Measurements from ENCODE around the gene GBP1. TPM values are rescaled to one million over a fixed set of nuclear protein-coding genes. Genes with fewer than 3 reads are reported as not detected.
A peak's percentile ranks its signal among the peaks of the same experiment; 100 is the strongest.

The GBP1 gene
- total and polyA plus RNA-seq, 2 donors (not counting 3 experiments of a cell fraction or from before 2014, with no cell fraction given) = 11.6 to 28.0 TPM

DNA sequence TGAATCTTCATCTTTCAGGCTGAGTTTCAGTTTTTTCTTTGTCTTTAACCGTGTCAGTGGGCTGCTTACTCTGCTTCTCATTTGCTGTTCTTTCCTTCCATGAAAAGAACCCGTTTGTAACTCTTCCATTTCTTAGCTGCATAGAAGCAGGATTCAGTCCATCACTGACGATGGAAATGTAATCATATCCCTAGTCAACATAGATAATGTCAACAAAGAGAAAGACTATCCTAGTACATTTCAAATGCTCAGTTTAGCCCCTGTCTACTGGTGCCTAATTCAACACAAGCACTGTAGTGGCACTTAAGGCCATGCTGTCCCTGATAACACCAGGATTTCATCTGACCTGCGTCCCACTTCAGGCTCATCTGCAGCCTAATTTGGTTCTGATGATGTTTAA, 376 bp downstream of the GBP1 start:
- BruUV-seq (replicated peaks) = TSS peak; percentile 80
- no peak for FAIRE-seq
- Histone ChIP-seq H3K27me3 (ENCODE audit: control insufficient read depth in 2 of 2, insufficient read depth in 2 of 2, low read length in 2 of 2) (no peaks in the 10 kb centered on the region), H3K9me3 (replicated peaks; ENCODE audit: control insufficient read depth, insufficient read depth, low read length) (no peaks in the 10 kb centered on the region), H3K36me3 (ENCODE audit: control insufficient read depth in 2 of 2, extremely low read depth in 1 of 2, insufficient read depth in 2 of 2, low read length in 2 of 2) (no peaks in the 10 kb centered on the region), H4K20me1 (replicated peaks; ENCODE audit: control insufficient read depth, extremely low read depth, insufficient read depth, low read length) (no peaks in the 10 kb centered on the region), H3K79me2 (ENCODE audit: control insufficient read depth, insufficient read depth, low read length) (no peaks in the 10 kb centered on the region), H3K9ac (replicated peaks; ENCODE audit: extremely low read depth, insufficient read depth, low read length) (peak overlapping the region; percentile 45), H2AFZ (ENCODE audit: low read depth, low read length) (peak overlapping the region; percentile 67), H3K4me3 (replicated peaks in 1 of 3; ENCODE audit: insufficient read depth in 1 of 3, low read depth in 1 of 3, low read length in 3 of 3) (peak overlapping the region; percentile 39 to 77 (median 54)), H3K4me1 (ENCODE audit: control insufficient read depth, extremely low read depth, insufficient read depth, low read length) (peaks cover 9% of the 10 kb centered on the region), H3K4me2 (ENCODE audit: insufficient read depth, low read length) (peak overlapping the region; percentile 94), H3K27ac (ENCODE audit: insufficient read depth, low read depth, low read length) (peak overlapping the region; percentile 16), H3K9me1 (replicated peaks; ENCODE audit: control insufficient read depth, extremely low read depth, insufficient read depth, low read length) (no peaks in the 10 kb centered on the region)
- DNase-seq (ENCODE audit: low read depth, low spot score) = peak; percentile 65
- dilution Hi-C loops (cut with MboI; ENCODE audit: extremely low pct_ligation_motif_present, low sequenced_read_pairs) = no loop called here
- no peak for TF ChIP-seq POLR2AphosphoS5 (IDR thresholded peaks at IDR 0.05; ENCODE audit: insufficient read depth, low read depth, low read length)
- TF ChIP-seq MYC (IDR thresholded peaks at IDR 0.05; ENCODE audit: low read depth, low read length) = no peak
- no peak for TF ChIP-seq JUN (IDR thresholded peaks at IDR 0.05; ENCODE audit: borderline replicate concordance, insufficient read depth, insufficient read length, low read depth)
- TF ChIP-seq POLR2A (IDR thresholded peaks at IDR 0.05; ENCODE audit: low read depth, low read length) = no peak
- no peak for TF ChIP-seq GATA2 (IDR thresholded peaks at IDR 0.05; ENCODE audit: insufficient read depth, insufficient read length, low read depth, low read length)
- no peak for TF ChIP-seq EZH2 (IDR thresholded peaks at IDR 0.05; ENCODE audit: borderline replicate concordance, low read depth, low read length, severe bottlenecking)
- TF ChIP-seq FOS (IDR thresholded peaks at IDR 0.05; ENCODE audit: borderline replicate concordance, insufficient read depth, low read length) = no peak
- TF ChIP-seq, protein P1, sequence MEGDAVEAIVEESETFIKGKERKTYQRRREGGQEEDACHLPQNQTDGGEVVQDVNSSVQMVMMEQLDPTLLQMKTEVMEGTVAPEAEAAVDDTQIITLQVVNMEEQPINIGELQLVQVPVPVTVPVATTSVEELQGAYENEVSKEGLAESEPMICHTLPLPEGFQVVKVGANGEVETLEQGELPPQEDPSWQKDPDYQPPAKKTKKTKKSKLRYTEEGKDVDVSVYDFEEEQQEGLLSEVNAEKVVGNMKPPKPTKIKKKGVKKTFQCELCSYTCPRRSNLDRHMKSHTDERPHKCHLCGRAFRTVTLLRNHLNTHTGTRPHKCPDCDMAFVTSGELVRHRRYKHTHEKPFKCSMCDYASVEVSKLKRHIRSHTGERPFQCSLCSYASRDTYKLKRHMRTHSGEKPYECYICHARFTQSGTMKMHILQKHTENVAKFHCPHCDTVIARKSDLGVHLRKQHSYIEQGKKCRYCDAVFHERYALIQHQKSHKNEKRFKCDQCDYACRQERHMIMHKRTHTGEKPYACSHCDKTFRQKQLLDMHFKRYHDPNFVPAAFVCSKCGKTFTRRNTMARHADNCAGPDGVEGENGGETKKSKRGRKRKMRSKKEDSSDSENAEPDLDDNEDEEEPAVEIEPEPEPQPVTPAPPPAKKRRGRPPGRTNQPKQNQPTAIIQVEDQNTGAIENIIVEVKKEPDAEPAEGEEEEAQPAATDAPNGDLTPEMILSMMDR (IDR thresholded peaks at IDR 0.05; ENCODE audit: extremely low read depth in 1 of 2, insufficient read depth in 1 of 2, low read depth in 1 of 2, low read length in 2 of 2) = no peak
- no peak for TF ChIP-seq MAX (IDR thresholded peaks at IDR 0.05; ENCODE audit: insufficient read depth, insufficient read length)
- ChIA-PET POLR2A (no interaction called here), CTCF (interaction anchor here (0.8 to 1.9 kb wide), 14 partner anchors 8 to 297 kb away, joined by 3 to 12 read pairs (median 5); partner anchors contain the start of gene GBP3)
- intact Hi-C loops (cut with micrococcal nuclease) = loop anchor here (2.0 kb wide), 2 partner anchors 42 to 62 kb away; partner anchors contain the start of genes GBP2 and GBP3

Measured in endothelial cell of umbilical vein (primary cell).